PC-9 (cell line): ENCODE data around the gene FAXDC2.

Experiments
- EZH2 ChIP-seq: fragments of 200-600 bp; sonication (generic); IDR thresholded peaks from 2 replicates; pipeline ENCODE4 v1.8.0; 2017; ENCODE audit warnings: antibody characterized with exemption, low read depth
- TF ChIP-seq, protein P1 (sequence below): fragments of 200-600 bp; sonication (generic); conservative IDR thresholded peaks from 2 replicates; pipeline ENCODE4 v1.6.1; 2017; ENCODE audit warnings: mixed run types, antibody characterized with exemption, mild to moderate bottlenecking, moderate library complexity

DNA sequence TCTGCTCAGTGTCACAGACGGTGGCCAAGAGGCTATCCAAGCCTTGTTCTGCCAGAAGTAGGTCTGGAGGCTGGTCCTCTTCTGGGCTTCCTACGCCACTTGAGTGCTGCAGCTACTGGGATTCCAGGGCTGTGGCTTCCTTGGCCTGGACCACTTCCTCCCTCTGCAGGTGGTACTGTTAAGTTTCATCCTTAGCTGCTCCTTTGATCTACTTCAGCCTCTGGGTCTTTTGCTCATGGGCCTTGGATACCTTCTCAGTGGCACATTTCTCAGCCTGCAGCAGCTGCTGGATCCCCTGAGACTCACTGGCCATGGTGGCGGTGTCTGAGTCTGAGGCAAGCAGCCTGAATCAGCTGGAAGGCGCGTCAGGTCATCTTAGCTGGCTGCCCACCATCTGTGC is 18.3 kb upstream of the FAXDC2 start:
- TF ChIP-seq, protein P1, sequence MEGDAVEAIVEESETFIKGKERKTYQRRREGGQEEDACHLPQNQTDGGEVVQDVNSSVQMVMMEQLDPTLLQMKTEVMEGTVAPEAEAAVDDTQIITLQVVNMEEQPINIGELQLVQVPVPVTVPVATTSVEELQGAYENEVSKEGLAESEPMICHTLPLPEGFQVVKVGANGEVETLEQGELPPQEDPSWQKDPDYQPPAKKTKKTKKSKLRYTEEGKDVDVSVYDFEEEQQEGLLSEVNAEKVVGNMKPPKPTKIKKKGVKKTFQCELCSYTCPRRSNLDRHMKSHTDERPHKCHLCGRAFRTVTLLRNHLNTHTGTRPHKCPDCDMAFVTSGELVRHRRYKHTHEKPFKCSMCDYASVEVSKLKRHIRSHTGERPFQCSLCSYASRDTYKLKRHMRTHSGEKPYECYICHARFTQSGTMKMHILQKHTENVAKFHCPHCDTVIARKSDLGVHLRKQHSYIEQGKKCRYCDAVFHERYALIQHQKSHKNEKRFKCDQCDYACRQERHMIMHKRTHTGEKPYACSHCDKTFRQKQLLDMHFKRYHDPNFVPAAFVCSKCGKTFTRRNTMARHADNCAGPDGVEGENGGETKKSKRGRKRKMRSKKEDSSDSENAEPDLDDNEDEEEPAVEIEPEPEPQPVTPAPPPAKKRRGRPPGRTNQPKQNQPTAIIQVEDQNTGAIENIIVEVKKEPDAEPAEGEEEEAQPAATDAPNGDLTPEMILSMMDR, result no peak
- TF ChIP-seq EZH2, result no peak
